ENCODE results near the gene ABTB2. TPM values are rescaled to one million over a fixed set of nuclear protein-coding genes. Genes with fewer than 3 reads are reported as not detected.

The ABTB2 gene
- total and polyA plus RNA-seq, 9 of the 15 experiments (the other 6 are each of a cell fraction or from before 2014, with no cell fraction given), result 0.03 to 0.18 (median 0.12) TPM; not detected in 2

DNA sequence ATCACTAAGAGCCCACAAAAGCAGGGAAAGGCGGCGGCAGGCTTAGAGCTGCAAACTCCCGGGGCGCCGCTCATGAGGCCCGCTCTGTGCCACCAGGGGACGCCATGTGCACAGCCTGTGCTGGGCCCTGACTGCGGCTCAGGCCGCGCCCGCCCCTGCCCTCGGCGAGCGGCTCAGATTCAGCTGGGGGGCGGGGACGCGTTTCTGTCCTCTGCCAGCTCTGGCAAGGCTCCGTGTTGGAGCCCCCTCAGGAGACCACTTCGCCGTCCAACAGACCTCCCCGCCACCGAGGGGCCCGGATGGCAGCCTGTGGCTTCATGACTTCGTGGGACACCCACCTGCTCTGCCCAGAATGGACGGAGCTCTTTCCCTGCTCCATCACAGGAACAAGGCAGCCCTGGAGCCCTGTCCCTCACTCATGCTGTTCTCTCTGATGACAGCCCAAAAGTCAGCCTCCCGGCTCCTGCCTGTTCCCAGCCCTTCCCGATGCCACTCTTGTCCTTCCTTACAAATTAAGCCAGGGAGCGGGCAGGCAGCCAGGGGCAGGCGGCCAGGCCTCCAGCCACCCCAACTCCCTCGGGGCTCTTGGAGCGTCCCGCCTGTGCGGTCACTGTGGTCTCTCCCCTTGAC, 183.3 kb downstream of the ABTB2 start (continued):
- TF ChIP-seq HOMEZ (CRISPR knock-in tag; IDR thresholded peaks at IDR 0.05) (no peak), HDAC2 (IDR thresholded peaks at IDR 0.05) (no peak), SRSF3 (IDR thresholded peaks at IDR 0.05; ENCODE audit: insufficient read depth, low read length) (no peak), RCOR1 (IDR thresholded peaks at IDR 0.05; ENCODE audit: borderline replicate concordance in 1 of 2, low read depth in 2 of 2, low read length in 2 of 2) (peak in 1 of 2 experiments; percentile 43; a peak in 1 of 4 replicates), NR2C1 (IDR thresholded peaks at IDR 0.05) (no peak), NR2C1 (tag; IDR thresholded peaks at IDR 0.05) (no peak), ARID4B (CRISPR knock-in tag; IDR thresholded peaks at IDR 0.05) (0 out of 2 replicates have a peak, but pooled peaks have one; percentile 24), RREB1 (CRISPR knock-in tag; IDR thresholded peaks at IDR 0.05) (no peak), CBX2 (IDR thresholded peaks at IDR 0.05; ENCODE audit: insufficient read depth, low read length, poor library complexity, severe bottlenecking) (no peak), ASH1L (IDR thresholded peaks at IDR 0.05; ENCODE audit: borderline replicate concordance, low read depth, partially characterized antibody) (no peak), XRCC3 (IDR thresholded peaks at IDR 0.05) (no peak), SRSF9 (IDR thresholded peaks at IDR 0.05; ENCODE audit: borderline replicate concordance, low read depth, low read length) (no peak), CBFA2T3 (IDR thresholded peaks at IDR 0.05) (no peak), SETDB1 (IDR thresholded peaks at IDR 0.05; ENCODE audit: low read length) (no peak)
- TF ChIP-seq, protein P1, sequence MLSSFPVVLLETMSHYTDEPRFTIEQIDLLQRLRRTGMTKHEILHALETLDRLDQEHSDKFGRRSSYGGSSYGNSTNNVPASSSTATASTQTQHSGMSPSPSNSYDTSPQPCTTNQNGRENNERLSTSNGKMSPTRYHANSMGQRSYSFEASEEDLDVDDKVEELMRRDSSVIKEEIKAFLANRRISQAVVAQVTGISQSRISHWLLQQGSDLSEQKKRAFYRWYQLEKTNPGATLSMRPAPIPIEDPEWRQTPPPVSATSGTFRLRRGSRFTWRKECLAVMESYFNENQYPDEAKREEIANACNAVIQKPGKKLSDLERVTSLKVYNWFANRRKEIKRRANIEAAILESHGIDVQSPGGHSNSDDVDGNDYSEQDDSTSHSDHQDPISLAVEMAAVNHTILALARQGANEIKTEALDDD (IDR thresholded peaks at IDR 0.05), result no peak

Measured in K562 (cell line).